Esophagus muscularis mucosa (tissue), 3 donors: ENCODE measurements around the gene CAPN9.

Experiments used
- POLR2AphosphoS5 ChIP-seq, 2 donors: sonication (generic); formaldehyde crosslinking; IDR thresholded peaks; one replicate each; pipeline ENCODE4 v1.6.1; 2017; ENCODE audit warnings: antibody characterized with exemption in 2 of 2
- TF ChIP-seq, protein P1 (sequence below), 3 experiments: fragments of 200-600 bp in 2 of 3; fragments of 450-650 bp in 1 of 3; sonication (generic) in 2 of 3; IDR thresholded peaks; one replicate each; pipeline ENCODE4 v1.5.1; 2017 to 2019; ENCODE audit warnings: antibody characterized with exemption in 3 of 3, mild to moderate bottlenecking in 2 of 3, moderate library complexity in 1 of 3

DNA sequence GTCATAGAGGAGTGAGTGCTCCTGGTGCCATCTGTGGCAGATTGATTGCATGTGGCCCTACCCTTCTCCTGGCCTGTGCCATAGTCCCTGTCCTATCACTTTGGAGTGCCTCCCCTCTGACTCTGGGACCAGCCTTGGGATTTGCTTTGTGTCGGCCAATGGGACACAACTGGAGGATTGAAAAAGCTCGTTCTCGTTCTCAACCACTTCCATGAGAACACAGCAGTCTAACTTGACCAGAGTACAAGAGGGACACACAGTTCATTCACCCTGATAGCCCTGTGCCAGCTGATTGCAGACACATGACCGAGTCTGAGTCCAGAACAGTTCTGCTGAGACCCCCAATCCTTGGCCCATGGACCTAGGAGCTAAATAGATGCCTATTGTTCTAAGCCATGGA is 73.4 kb downstream of the CAPN9 start:
- TF ChIP-seq, protein P1, sequence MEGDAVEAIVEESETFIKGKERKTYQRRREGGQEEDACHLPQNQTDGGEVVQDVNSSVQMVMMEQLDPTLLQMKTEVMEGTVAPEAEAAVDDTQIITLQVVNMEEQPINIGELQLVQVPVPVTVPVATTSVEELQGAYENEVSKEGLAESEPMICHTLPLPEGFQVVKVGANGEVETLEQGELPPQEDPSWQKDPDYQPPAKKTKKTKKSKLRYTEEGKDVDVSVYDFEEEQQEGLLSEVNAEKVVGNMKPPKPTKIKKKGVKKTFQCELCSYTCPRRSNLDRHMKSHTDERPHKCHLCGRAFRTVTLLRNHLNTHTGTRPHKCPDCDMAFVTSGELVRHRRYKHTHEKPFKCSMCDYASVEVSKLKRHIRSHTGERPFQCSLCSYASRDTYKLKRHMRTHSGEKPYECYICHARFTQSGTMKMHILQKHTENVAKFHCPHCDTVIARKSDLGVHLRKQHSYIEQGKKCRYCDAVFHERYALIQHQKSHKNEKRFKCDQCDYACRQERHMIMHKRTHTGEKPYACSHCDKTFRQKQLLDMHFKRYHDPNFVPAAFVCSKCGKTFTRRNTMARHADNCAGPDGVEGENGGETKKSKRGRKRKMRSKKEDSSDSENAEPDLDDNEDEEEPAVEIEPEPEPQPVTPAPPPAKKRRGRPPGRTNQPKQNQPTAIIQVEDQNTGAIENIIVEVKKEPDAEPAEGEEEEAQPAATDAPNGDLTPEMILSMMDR (IDR thresholded peaks at IDR 0.05) = no peak
- TF ChIP-seq POLR2AphosphoS5 (IDR thresholded peaks at IDR 0.05) = no peak
